Stimulated activated CD8-positive, alpha-beta memory T cell treated with anti-CD3 and anti-CD28 coated beads, Interleukin-7, amount 100 ng/mL, for 4 hours (primary cell): ENCODE results near the gene C2.
"Not testable (repeated sequence)": the region's sequence is repeated elsewhere in the genome, so short reads cannot be mapped to it uniquely, and the experiment has no call there.

ENCODE experiments used
- DNase-seq, 2 donors: peaks; one replicate each; pipeline ENCODE4 v3.0.0-alpha.2; 2020; ENCODE audit warnings: low read depth in 2 of 2

C2 gene

GRCh38 chr6:31922942-31923341 lies 4.6 kb upstream of the C2 start:
- DNase-seq, result no peak

- DNase-seq, result no peak
These were observed 550 bp downstream of the C2 start for GRCh38 chr6:31927863-31928671.

- DNase-seq, result no peak
These were observed 1.1 kb downstream of the C2 start for GRCh38 chr6:31928672-31928939.

- DNase-seq, result no peak
These were observed 3.4 kb downstream of the C2 start for GRCh38 chr6:31930962-31931361.

DNA sequence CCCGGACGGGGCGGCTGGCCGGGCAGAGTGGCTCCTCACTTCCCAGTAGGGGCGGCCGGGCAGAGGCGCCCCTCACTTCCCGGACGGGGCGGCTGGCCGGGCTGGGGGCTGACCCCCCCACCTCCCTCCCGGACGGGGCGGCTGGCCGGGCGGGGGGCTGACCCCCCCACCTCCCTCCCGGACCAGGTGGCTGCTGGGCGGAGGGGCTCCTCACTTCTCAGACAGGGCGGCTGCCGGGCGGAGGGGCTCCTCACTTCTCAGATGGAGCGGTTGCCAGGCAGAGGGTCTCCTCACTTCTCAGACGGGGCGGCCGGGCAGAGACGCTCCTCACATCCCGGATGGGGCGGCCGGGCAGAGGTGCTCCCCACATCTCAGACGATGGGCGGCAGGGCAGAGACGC lies 4.6 kb downstream of the C2 start:
- DNase-seq, result not testable (repeated sequence)

DNA sequence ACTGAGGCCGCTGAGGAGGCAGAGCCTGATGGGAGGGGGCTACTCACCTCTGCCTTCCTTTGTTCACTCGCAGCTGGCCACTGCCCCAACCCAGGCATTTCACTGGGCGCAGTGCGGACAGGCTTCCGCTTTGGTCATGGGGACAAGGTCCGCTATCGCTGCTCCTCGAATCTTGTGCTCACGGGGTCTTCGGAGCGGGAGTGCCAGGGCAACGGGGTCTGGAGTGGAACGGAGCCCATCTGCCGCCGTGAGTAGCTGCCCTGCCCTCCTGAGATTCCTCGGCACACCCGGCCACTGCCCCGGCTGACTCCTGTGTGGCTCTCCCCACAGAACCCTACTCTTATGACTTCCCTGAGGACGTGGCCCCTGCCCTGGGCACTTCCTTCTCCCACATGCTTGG lies 6.0 kb downstream of the C2 start:
- no peak for DNase-seq

DNA sequence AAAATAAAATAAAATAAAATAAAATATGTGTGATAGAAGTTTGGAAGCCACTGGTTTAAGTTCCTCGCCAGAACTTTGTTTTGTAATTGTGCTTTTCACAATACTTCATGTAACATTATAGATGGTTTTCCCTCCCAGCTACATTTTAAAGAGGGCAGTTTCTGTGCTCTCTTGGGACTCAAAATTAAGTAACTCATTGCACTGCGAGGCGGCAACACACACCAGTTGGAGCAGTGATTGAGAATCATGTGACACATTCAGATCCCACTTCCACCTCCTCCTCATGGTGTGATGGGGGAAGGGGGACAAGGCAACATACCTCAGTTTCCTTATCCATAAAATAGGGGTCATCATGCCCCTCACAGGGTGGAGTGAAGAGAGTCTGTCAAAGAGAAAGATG lies 7.5 kb downstream of the C2 start:
- DNase-seq, result no peak

- no peak for DNase-seq
These were observed 8.3 kb downstream of the C2 start for GRCh38 chr6:31935823-31936222.

GRCh38 chr6:31940256-31940664 lies 12.7 kb downstream of the C2 start:
- no peak for DNase-seq

DNA sequence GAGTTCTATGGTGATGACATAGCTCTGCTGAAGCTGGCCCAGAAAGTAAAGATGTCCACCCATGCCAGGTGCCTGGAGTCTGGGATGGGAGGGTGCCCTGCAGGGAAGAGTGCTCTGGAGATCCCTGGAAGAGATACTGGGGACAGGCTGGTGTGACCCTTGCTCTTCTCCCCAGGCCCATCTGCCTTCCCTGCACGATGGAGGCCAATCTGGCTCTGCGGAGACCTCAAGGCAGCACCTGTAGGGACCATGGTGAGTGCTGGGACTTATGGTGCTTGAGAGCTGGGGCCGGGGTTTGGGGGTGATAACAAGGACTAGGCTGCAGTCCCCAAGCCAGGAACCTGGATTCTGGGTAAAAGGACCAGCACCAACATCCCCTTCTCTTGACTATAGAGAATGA lies 16.2 kb downstream of the C2 start:
- DNase-seq, result no peak

DNA sequence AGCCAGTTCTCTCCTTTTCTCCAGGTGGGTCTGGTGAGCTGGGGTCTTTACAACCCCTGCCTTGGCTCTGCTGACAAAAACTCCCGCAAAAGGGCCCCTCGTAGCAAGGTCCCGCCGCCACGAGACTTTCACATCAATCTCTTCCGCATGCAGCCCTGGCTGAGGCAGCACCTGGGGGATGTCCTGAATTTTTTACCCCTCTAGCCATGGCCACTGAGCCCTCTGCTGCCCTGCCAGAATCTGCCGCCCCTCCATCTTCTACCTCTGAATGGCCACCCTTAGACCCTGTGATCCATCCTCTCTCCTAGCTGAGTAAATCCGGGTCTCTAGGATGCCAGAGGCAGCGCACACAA lies 17.6 kb downstream of the C2 start:
- DNase-seq, result no peak

DNA sequence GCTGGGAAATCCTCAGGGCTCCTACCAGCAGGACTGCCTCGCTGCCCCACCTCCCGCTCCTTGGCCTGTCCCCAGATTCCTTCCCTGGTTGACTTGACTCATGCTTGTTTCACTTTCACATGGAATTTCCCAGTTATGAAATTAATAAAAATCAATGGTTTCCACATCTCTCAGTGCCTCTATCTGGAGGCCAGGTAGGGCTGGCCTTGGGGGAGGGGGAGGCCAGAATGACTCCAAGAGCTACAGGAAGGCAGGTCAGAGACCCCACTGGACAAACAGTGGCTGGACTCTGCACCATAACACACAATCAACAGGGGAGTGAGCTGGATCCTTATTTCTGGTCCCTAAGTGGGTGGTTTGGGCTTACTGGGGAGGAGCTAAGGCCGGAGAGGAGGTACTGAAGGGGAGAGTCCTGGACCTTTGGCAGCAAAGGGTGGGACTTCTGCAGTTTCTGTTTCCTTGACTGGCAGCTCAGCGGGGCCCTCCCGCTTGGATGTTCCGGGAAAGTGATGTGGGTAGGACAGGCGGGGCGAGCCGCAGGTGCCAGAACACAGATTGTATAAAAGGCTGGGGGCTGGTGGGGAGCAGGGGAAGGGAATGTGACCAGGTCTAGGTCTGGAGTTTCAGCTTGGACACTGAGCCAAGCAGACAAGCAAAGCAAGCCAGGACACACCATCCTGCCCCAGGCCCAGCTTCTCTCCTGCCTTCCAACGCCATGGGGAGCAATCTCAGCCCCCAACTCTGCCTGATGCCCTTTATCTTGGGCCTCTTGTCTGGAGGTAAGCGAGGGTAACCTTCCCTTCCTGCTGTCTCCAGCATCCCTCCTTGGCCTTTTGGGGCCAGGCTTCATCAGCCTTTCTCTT lies 18.2 kb downstream of the C2 start, which contains the start of gene CFB:
Gene CFB, plus strand, starts transcription at position 589 of the 863 bp plus-strand sequence. Its CDS starts 127 bp downstream, at position 716.
- no peak for DNase-seq

DNA sequence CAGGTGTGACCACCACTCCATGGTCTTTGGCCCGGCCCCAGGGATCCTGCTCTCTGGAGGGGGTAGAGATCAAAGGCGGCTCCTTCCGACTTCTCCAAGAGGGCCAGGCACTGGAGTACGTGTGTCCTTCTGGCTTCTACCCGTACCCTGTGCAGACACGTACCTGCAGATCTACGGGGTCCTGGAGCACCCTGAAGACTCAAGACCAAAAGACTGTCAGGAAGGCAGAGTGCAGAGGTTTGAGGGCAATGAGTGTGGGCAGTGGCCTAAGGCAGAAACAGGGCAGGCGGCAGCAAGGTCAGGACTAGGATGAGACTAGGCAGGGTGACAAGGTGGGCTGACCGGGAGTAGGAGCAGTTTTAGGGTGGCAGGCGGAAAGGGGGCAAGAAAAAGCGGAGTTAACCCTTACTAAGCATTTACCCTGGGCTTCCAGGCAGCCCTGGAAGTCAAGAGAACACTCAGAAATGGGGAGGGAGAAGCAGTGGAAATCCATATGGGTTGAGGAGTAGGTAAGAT lies 18.9 kb downstream of the C2 start:
- no peak for DNase-seq

DNA sequence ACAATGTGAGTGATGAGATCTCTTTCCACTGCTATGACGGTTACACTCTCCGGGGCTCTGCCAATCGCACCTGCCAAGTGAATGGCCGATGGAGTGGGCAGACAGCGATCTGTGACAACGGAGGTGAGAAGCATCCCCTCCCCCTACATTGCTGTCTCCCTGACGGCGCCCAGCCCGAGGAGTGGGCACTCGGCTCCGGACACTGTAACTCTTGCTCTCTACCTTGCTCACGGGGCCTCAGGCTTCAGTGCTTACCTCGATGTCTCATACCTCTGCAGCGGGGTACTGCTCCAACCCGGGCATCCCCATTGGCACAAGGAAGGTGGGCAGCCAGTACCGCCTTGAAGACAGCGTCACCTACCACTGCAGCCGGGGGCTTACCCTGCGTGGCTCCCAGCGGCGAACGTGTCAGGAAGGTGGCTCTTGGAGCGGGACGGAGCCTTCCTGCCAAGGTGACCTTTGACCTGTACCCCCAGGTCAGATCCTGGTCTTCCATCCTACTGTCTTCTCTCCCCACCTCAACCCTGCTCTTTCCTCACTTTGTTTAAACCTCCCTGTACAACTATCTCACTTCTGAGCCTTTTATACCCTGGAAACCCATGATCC lies 19.7 kb downstream of the C2 start:
- DNase-seq, result no peak

DNA sequence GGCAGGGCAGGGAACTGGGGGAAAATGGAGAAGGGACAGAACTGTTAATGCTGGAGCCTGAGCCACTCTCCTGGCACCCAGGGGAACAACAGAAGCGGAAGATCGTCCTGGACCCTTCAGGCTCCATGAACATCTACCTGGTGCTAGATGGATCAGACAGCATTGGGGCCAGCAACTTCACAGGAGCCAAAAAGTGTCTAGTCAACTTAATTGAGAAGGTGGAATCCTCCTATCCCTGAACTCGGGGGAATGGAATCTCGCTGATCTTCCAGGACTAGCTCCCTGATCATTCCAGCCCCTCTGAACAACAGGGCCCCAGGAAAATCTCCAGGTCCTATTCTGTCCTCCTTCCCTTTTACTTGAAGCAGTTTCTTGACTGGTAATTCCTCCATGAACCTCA lies 20.3 kb downstream of the C2 start:
- no peak for DNase-seq

DNA sequence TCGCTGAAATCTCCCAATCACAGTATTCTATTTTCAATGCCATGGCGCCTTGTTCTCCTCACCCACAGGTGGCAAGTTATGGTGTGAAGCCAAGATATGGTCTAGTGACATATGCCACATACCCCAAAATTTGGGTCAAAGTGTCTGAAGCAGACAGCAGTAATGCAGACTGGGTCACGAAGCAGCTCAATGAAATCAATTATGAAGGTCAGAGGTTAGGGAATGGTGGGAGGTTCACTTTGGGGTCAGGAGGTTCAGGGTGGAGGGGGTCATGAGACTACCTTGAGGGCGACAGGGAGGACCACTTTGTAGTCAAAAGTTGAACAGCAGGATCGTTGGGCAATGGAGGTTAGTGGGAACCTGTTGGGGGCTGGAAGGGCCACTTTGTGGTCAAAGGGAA lies 20.8 kb downstream of the C2 start:
- no peak for DNase-seq

- no peak for DNase-seq
These were observed 21.4 kb downstream of the C2 start for GRCh38 chr6:31948753-31949413.

GRCh38 chr6:31949926-31950548 lies 22.5 kb downstream of the C2 start:
- no peak for DNase-seq

DNA sequence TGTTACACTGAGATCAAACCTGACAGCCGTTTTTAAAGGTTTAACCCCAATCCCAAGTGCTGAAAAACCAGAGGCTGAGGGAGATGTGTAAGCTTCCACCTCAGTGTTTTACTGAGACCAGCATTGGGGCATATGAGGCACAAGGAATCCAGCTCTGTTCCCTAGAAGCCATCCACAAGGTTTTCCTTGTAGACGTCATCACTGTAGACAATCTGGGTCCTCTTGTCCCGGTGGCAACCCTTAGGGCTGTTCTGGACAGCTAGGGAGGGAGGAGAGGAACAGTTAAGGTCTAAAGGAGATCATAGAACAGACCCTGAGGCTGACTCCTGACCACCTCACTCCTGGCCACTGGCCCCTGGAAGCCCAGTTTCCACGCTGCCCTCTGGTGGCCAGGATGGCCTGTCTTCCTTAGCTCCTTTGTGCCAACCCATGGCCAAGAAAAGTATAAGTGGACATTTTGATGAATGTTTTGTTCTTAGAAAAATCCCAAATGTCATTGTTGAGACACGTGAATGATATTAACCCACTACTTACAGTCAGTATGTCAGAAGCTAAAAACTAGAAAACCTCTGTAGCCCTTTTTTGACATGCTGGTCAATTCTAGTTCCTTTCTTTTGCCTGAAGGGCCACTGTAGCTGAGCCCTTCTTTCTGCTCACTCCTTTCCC lies 24.8 kb downstream of the C2 start:
- no peak for DNase-seq

DNA sequence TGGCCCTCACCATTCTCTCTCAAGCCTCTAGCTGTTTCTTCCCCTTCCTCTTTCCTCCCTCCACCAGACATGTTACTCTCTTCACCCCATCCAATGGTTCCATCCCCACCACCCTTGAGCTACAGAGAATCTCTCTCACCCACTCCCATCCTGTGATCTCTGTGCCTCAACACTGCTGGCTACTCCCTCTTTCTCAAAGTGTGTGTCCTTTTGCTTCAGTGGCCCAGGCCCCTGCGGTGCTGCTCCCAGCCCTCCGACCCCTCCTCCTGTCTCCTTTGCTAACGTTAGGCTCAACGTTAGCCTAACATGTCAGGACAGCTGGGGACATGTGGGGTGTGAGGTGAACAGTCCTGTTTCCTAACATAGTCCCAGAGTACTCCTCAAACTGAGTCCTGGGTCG lies 25.4 kb downstream of the C2 start:
- DNase-seq, result no peak

- DNase-seq, result no peak
These were observed 27.0 kb downstream of the C2 start for GRCh38 chr6:31954511-31954910.
